Heart left ventricle (tissue), 16 donors: ENCODE measurements around the gene HTR6. TPM values are rescaled to one million over a fixed set of nuclear protein-coding genes. Genes with fewer than 3 reads are reported as not detected.

Source experiments
- ATAC-seq, 4 donors: fragments of 200-7000 bp; cut with Tn5 transposase; one replicate each; pipeline ENCODE4 v1.9.1; 2020 to 2022; ENCODE audit warnings: moderate library complexity in 4 of 4, mild to moderate bottlenecking in 3 of 4, moderate number of reproducible peaks in 1 of 4
- DNase-seq, 5 donors: peaks; one replicate each; pipeline ENCODE4 v3.0.0-alpha.2; 2020
- H3K27ac ChIP-seq, 12 donors: fragments of 200-600 bp; sonication (generic) in 4 of 12; one replicate each; pipeline versions ENCODE4 v1.5.0 to v1.8.0; 2016 to 2022; ENCODE audit warnings: mild to moderate bottlenecking in 2 of 12
- H3K27me3 ChIP-seq, 9 donors: fragments of 200-600 bp; sonication (generic) in 2 of 9; one replicate each; pipeline versions ENCODE4 v1.5.1 to v1.8.0; 2016 to 2022; ENCODE audit warnings: mild to moderate bottlenecking in 3 of 9
- H3K36me3 ChIP-seq, 9 donors: fragments of 200-600 bp; sonication (generic) in 2 of 9; one replicate each; pipeline versions ENCODE4 v1.5.0 to v1.8.0; 2018 to 2022; ENCODE audit warnings: mild to moderate bottlenecking in 2 of 9
- H3K4me1 ChIP-seq, 12 donors: fragments of 200-600 bp; sonication (generic) in 4 of 12; one replicate each; pipeline versions ENCODE4 v1.5.0 to v1.8.0; 2016 to 2022; ENCODE audit warnings: mild to moderate bottlenecking in 3 of 12
- H3K4me3 ChIP-seq, 12 donors: fragments of 200-600 bp; sonication (generic) in 4 of 12; one replicate each; pipeline versions ENCODE4 v1.5.0 to v1.8.0; 2017 to 2022; ENCODE audit warnings: mild to moderate bottlenecking in 9 of 12, moderate library complexity in 4 of 12
- H3K9me3 ChIP-seq, 12 donors: fragments of 200-600 bp; sonication (generic) in 4 of 12; one replicate each; pipeline versions ENCODE4 v1.5.0 to v1.8.0; 2016 to 2022; ENCODE audit warnings: mild to moderate bottlenecking in 1 of 12
- CTCF ChIP-seq, 12 donors: fragments of 200-600 bp; sonication (generic) in 4 of 12; IDR thresholded peaks; one replicate each; pipeline versions ENCODE4 v1.5.0 to v1.8.0; 2018 to 2022; ENCODE audit warnings: antibody characterized with exemption in 12 of 12, mild to moderate bottlenecking in 5 of 12
- POLR2A ChIP-seq, 2 donors: fragments of 450-650 bp; IDR thresholded peaks; one replicate each; pipeline ENCODE4 v1.6.1; 2017; ENCODE audit warnings: antibody characterized with exemption in 2 of 2, mild to moderate bottlenecking in 2 of 2, moderate library complexity in 2 of 2
- WGBS, 4 donors: extraction: QIAGEN DNeasy Blood & Tissue Kit in 2 of 4; methylation state at CpG; one replicate each; pipeline versions ENCODE4 v1.1.5 to v1.1.7; 2013 to 2018; 5-methylcytosine and 5-hydroxymethylcytosine counted together
- intact Hi-C, 10 donors: fragments of 100-400 bp; cut with DNase I; formaldehyde crosslinking; loops; one replicate each; pipeline versions ENCODE4 v1.11.1 to v1.14.2; 2022
- polyA plus RNA-seq, 2 donors: library from polyadenylated mRNA; stranded (reverse); fragments of 200-250 nt; gene quantifications; one replicate each; pipeline ENCODE4 v1.2.3, GENCODE V29; 2013
- total RNA-seq, 9 donors: library from RNA; depleted of rRNA in 2 of 9; stranded (reverse); fragments of >200 nt in 2 of 9; fragmentation: NEBNext Ultra II Directional in 3 of 9; extraction: Animal tissue kit (Norgen Biotek cat#: 25700) in 3 of 9; gene quantifications; one replicate each; pipeline versions ENCODE4 v1.1.0 to v1.2.4, GENCODE V29; 2016 to 2023
- donor health status: ischemic (EF 13 %, LVEDD 7.1; RV severe dilation, severe dysfunction).
- donor health status: healthy with polysubstance abuse.
- donor health status: DM: no; HTN: yes; CAD: no.
- donor health status: DM: no; HTN: no; CAD: no.
- donor health status: ischemic (EF 25% LVEDD 6.9; RV normal size, moderate dysfunction).
- donor health status: ischemic (EF 25% LVEDD 5.7; RV mildly dilated, moderate dysfunction).
- donor health status: healthy.
- donor health status: DM: yes; HTN: yes; CAD: no.
- donor health status: ischemic (EF 35%, LVEDD 5.7; RV mildly dilated, moderate dysfunction).
- donor health status: nonischemic (EF 11% LVEDD 7.7; RV severe dilation, severe dysfunction).
- donor health status: DM: yes; HTN: yes; CAD: no.
- donor health status: PGD.
- donor health status: ischemic (EF 29% LVEDD 5.4; RV normal size, mild dysfunction).
- donor health status: nonischemic (EF 23%, LVEDD 6.1; RV moderate dilation, normal function).

The HTR6 gene
- total and polyA plus RNA-seq, 11 donors: not detected

GRCh38 chr1:19618428-19618827 is 46.2 kb upstream of the HTR6 start:
- TF ChIP-seq CTCF (IDR thresholded peaks at IDR 0.05): no peak
- TF ChIP-seq POLR2A (IDR thresholded peaks at IDR 0.05): no peak
- no peak overlapping the region for H3K27ac ChIP-seq
- no peak overlapping the region for H3K4me3 ChIP-seq
- peaks cover 0 to 45% (median 21%) of the 10 kb centered on the region in 9 donors for H3K36me3 ChIP-seq
- no peaks in the 10 kb centered on the region for H3K9me3 ChIP-seq
- ATAC-seq: no peak
- DNase-seq: no peak
- intact Hi-C loops: no loop called here
- no peaks in the 10 kb centered on the region for H3K27me3 ChIP-seq
- WGBS, 4 donors: 96 to 100% (median 99%) methylated on average over 3 of the region's 3 CpGs
- H3K4me1 ChIP-seq: peaks cover 0 to 60% (median 36%) of the 10 kb centered on the region in 12 donors

- Histone ChIP-seq H3K27ac (peak overlapping the region in 1 of 12 donors; percentile 5), H3K4me1 (peaks cover 0 to 52% (median 32%) of the 10 kb centered on the region in 12 donors), H3K4me3 (no peak overlapping the region), H3K27me3 (no peaks in the 10 kb centered on the region), H3K36me3 (peaks cover 0 to 56% (median 35%) of the 10 kb centered on the region in 9 donors), H3K9me3 (no peaks in the 10 kb centered on the region)
- no peak for DNase-seq
- intact Hi-C loops: no loop called here
- ATAC-seq: no peak
- 50 to 65% (median 58%) methylated on average over 3 of the region's 3 CpGs for WGBS, 4 donors
- TF ChIP-seq CTCF (IDR thresholded peaks at IDR 0.05) (no peak), POLR2A (IDR thresholded peaks at IDR 0.05) (no peak)
Measured at GRCh38 chr1:19619697-19620384, 44.8 kb upstream of the HTR6 start.

- Histone ChIP-seq H3K9me3 (no peaks in the 10 kb centered on the region), H3K4me3 (no peak overlapping the region), H3K36me3 (peaks cover 0 to 56% (median 43%) of the 10 kb centered on the region in 9 donors), H3K27ac (peak overlapping the region in 4 of 12 donors; percentile 4 to 8 (median 4)), H3K27me3 (no peaks in the 10 kb centered on the region), H3K4me1 (peaks cover 0 to 46% (median 31%) of the 10 kb centered on the region in 12 donors)
- DNase-seq (no peak), ATAC-seq (peak in 2 of 4 donors; percentile 44 to 58)
- TF ChIP-seq CTCF (IDR thresholded peaks at IDR 0.05): no peak
- TF ChIP-seq POLR2A (IDR thresholded peaks at IDR 0.05): no peak
- WGBS, 4 donors: 51 to 69% (median 55%) methylated on average over 3 of the region's 3 CpGs
- intact Hi-C loops: no loop called here
Measured at GRCh38 chr1:19620786-19621185, 43.9 kb upstream of the HTR6 start.

GRCh38 chr1:19621274-19621950 is 43.3 kb upstream of the HTR6 start:
- H3K27me3 ChIP-seq: no peaks in the 10 kb centered on the region
- H3K4me3 ChIP-seq: no peak overlapping the region
- peak in 1 of 4 donors; percentile 44 for ATAC-seq
- H3K4me1 ChIP-seq: peaks cover 0 to 46% (median 31%) of the 10 kb centered on the region in 12 donors
- WGBS, 4 donors: 81 to 88% (median 82%) methylated on average over 4 of the region's 4 CpGs
- TF ChIP-seq CTCF (IDR thresholded peaks at IDR 0.05) (no peak), POLR2A (IDR thresholded peaks at IDR 0.05) (no peak)
- intact Hi-C loops: no loop called here
- DNase-seq: no peak
- peak overlapping the region in 4 of 12 donors; percentile 4 to 8 (median 4) for H3K27ac ChIP-seq
- no peaks in the 10 kb centered on the region for H3K9me3 ChIP-seq
- H3K36me3 ChIP-seq: peaks cover 0 to 56% (median 43%) of the 10 kb centered on the region in 9 donors
